WTC11 (cell line): ENCODE measurements around the gene KCNT2. TPM values are rescaled to one million over a fixed set of nuclear protein-coding genes. Genes with fewer than 3 reads are reported as not detected.

ENCODE experiments used
- ATAC-seq: fragments of 200-7000 bp; cut with Tn5 transposase; 2 replicates; pipeline ENCODE4 v1.10.0; 2021; ENCODE audit warnings: mild to moderate bottlenecking, moderate library complexity
- CTCF ChIA-PET: fragments of 300-600 bp; sonication (Branson Sonifier 250); formaldehyde crosslinking; loops from one replicate; lab custom pipeline; 2021; ENCODE audit warnings: antibody characterized with exemption; lab: Charles Lee
- POLR2A ChIA-PET: fragments of 350-600 bp; sonication (Branson Sonifier 250); formaldehyde crosslinking; loops from one replicate; lab custom pipeline; 2021; ENCODE audit warnings: antibody characterized with exemption; lab: Charles Lee
- DNase-seq: peaks from one replicate; pipeline ENCODE4 v3.0.0; 2021; ENCODE audit warnings: low spot score
- H3K27ac Mint-ChIP-seq: 2 replicates; pipeline ENCODE4 v1.8.0; 2021; ENCODE audit warnings: mixed read lengths
- H3K27me3 Mint-ChIP-seq: 2 replicates; pipeline ENCODE4 v1.8.0; 2021; ENCODE audit warnings: low read depth, mild to moderate bottlenecking, moderate library complexity, mixed read lengths
- H3K36me3 Mint-ChIP-seq: 2 replicates; pipeline ENCODE4 v1.8.0; 2021; ENCODE audit warnings: mixed read lengths
- H3K4me1 Mint-ChIP-seq: 2 replicates; pipeline ENCODE4 v1.8.0; 2022; ENCODE audit warnings: mixed read lengths
- H3K4me3 Mint-ChIP-seq: 2 replicates; pipeline ENCODE4 v1.8.0; 2021; ENCODE audit warnings: mild to moderate bottlenecking, moderate library complexity, mixed read lengths
- H3K9me3 Mint-ChIP-seq: 2 replicates; pipeline ENCODE4 v1.8.0; 2021; ENCODE audit warnings: mixed read lengths
- ATF1 ChIP-seq: sonication (generic); formaldehyde crosslinking; IDR thresholded peaks from 2 replicates; pipeline ENCODE4 v1.8.1; 2023; ENCODE audit warnings: mild to moderate bottlenecking, moderate library complexity, missing genetic modification reagents
- ATF3 ChIP-seq: sonication (generic); formaldehyde crosslinking; conservative IDR thresholded peaks from 2 replicates; pipeline ENCODE4 v1.8.1; 2022; ENCODE audit warnings: mild to moderate bottlenecking, missing genetic modification reagents
- CDX4 ChIP-seq: fragments of 250-450 bp; sonication (Bioruptor Pico); IDR thresholded peaks from 2 replicates; pipeline ENCODE4 v1.9.0; 2021; ENCODE audit warnings: moderate library complexity, mild to moderate bottlenecking, inconsistent platforms, borderline replicate concordance
- CTCF ChIP-seq: fragments of 200-600 bp; IDR thresholded peaks from 2 replicates; pipeline ENCODE4 v1.8.0; 2022; ENCODE audit warnings: antibody characterized with exemption
- E2F1 ChIP-seq: sonication (generic); formaldehyde crosslinking; IDR thresholded peaks from 2 replicates; pipeline ENCODE4 v1.8.0; 2022; ENCODE audit warnings: mild to moderate bottlenecking, missing genetic modification reagents
- FOXK1 ChIP-seq: sonication (generic); formaldehyde crosslinking; IDR thresholded peaks from 2 replicates; pipeline ENCODE4 v1.8.0; 2022; ENCODE audit warnings: mild to moderate bottlenecking, moderate library complexity, missing genetic modification reagents
- FOXP4 ChIP-seq: sonication (generic); formaldehyde crosslinking; IDR thresholded peaks from 2 replicates; pipeline ENCODE4 v1.8.0; 2022; ENCODE audit warnings: mild to moderate bottlenecking, missing genetic modification reagents
- IRF2 ChIP-seq: sonication (generic); formaldehyde crosslinking; IDR thresholded peaks from 2 replicates; pipeline ENCODE4 v1.8.0; 2022; ENCODE audit warnings: low read depth, missing genetic modification reagents, borderline replicate concordance
- KAT7 ChIP-seq: sonication (generic); formaldehyde crosslinking; IDR thresholded peaks from 2 replicates; pipeline ENCODE4 v1.8.1; 2023; ENCODE audit warnings: missing genetic modification reagents, mild to moderate bottlenecking, borderline replicate concordance
- MXD4 ChIP-seq: fragments of 250-450 bp; sonication (Bioruptor Pico); IDR thresholded peaks from 2 replicates; pipeline ENCODE4 v1.8.0; 2021; ENCODE audit warnings: mild to moderate bottlenecking, moderate library complexity, borderline replicate concordance
- ZNF121 ChIP-seq: sonication (generic); formaldehyde crosslinking; IDR thresholded peaks from 2 replicates; pipeline ENCODE4 v1.8.0; 2023; ENCODE audit warnings: missing genetic modification reagents
- ZNF138 ChIP-seq: sonication (generic); formaldehyde crosslinking; conservative IDR thresholded peaks from 2 replicates; pipeline ENCODE4 v1.8.1; 2022; ENCODE audit warnings: mild to moderate bottlenecking, moderate library complexity, missing genetic modification reagents
- total RNA-seq: library from RNA; stranded (reverse); gene quantifications from 3 replicates; pipeline ENCODE4 v1.2.3, GENCODE V29; 2021
- TF ChIP-seq, protein P1 (sequence below): sonication (generic); formaldehyde crosslinking; IDR thresholded peaks from 2 replicates; pipeline ENCODE4 v1.8.1; 2023; ENCODE audit warnings: mild to moderate bottlenecking, missing genetic modification reagents, moderate library complexity
- TF ChIP-seq, protein P2 (sequence below): sonication (generic); formaldehyde crosslinking; IDR thresholded peaks from 2 replicates; pipeline ENCODE4 v1.8.1; 2023; ENCODE audit warnings: mild to moderate bottlenecking, missing genetic modification reagents
- TF ChIP-seq, protein P3 (sequence below): sonication (generic); formaldehyde crosslinking; IDR thresholded peaks from 2 replicates; pipeline ENCODE4 v1.8.0; 2023; ENCODE audit warnings: missing genetic modification reagents
- TF ChIP-seq, protein P4 (sequence below): sonication (generic); formaldehyde crosslinking; IDR thresholded peaks from 2 replicates; pipeline ENCODE4 v1.8.0; 2023; ENCODE audit warnings: mild to moderate bottlenecking, missing genetic modification reagents

KCNT2 gene
- total RNA-seq, 1 experiment from 2014 or later = 11.6 TPM

- no peaks in the 10 kb centered on the region for H3K9me3 Mint-ChIP-seq
- no peaks in the 10 kb centered on the region for H3K4me1 Mint-ChIP-seq
- ATAC-seq = no peak
- CTCF ChIA-PET = no interaction called here
- no peak for TF ChIP-seq FOXK1 (CRISPR knock-in tag)
- TF ChIP-seq ATF3 (CRISPR knock-in tag) = no peak
- no peak for TF ChIP-seq KAT7 (CRISPR knock-in tag)
- TF ChIP-seq, protein P1, sequence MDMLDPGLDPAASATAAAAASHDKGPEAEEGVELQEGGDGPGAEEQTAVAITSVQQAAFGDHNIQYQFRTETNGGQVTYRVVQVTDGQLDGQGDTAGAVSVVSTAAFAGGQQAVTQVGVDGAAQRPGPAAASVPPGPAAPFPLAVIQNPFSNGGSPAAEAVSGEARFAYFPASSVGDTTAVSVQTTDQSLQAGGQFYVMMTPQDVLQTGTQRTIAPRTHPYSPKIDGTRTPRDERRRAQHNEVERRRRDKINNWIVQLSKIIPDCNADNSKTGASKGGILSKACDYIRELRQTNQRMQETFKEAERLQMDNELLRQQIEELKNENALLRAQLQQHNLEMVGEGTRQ = no peak
- no peak for TF ChIP-seq ZNF138 (CRISPR knock-in tag)
- TF ChIP-seq IRF2 = no peak
- TF ChIP-seq FOXP4 (CRISPR knock-in tag) = no peak
- no peak for TF ChIP-seq CTCF
- no peak for TF ChIP-seq MXD4
- TF ChIP-seq ATF1 = no peak
- TF ChIP-seq, protein P2, sequence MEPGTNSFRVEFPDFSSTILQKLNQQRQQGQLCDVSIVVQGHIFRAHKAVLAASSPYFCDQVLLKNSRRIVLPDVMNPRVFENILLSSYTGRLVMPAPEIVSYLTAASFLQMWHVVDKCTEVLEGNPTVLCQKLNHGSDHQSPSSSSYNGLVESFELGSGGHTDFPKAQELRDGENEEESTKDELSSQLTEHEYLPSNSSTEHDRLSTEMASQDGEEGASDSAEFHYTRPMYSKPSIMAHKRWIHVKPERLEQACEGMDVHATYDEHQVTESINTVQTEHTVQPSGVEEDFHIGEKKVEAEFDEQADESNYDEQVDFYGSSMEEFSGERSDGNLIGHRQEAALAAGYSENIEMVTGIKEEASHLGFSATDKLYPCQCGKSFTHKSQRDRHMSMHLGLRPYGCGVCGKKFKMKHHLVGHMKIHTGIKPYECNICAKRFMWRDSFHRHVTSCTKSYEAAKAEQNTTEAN (CRISPR knock-in tag) = no peak
- no peak for TF ChIP-seq CDX4 (CRISPR knock-in tag)
- no peak for TF ChIP-seq E2F1 (CRISPR knock-in tag)
- no peak for TF ChIP-seq ZNF121 (CRISPR knock-in tag)
- TF ChIP-seq, protein P3, sequence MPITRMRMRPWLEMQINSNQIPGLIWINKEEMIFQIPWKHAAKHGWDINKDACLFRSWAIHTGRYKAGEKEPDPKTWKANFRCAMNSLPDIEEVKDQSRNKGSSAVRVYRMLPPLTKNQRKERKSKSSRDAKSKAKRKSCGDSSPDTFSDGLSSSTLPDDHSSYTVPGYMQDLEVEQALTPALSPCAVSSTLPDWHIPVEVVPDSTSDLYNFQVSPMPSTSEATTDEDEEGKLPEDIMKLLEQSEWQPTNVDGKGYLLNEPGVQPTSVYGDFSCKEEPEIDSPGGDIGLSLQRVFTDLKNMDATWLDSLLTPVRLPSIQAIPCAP = no peak
- TF ChIP-seq, protein P4, sequence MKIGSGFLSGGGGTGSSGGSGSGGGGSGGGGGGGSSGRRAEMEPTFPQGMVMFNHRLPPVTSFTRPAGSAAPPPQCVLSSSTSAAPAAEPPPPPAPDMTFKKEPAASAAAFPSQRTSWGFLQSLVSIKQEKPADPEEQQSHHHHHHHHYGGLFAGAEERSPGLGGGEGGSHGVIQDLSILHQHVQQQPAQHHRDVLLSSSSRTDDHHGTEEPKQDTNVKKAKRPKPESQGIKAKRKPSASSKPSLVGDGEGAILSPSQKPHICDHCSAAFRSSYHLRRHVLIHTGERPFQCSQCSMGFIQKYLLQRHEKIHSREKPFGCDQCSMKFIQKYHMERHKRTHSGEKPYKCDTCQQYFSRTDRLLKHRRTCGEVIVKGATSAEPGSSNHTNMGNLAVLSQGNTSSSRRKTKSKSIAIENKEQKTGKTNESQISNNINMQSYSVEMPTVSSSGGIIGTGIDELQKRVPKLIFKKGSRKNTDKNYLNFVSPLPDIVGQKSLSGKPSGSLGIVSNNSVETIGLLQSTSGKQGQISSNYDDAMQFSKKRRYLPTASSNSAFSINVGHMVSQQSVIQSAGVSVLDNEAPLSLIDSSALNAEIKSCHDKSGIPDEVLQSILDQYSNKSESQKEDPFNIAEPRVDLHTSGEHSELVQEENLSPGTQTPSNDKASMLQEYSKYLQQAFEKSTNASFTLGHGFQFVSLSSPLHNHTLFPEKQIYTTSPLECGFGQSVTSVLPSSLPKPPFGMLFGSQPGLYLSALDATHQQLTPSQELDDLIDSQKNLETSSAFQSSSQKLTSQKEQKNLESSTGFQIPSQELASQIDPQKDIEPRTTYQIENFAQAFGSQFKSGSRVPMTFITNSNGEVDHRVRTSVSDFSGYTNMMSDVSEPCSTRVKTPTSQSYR (CRISPR knock-in tag) = no peak
- TF ChIP-seq, all 79 proteins: peak for 0
- H3K27me3 Mint-ChIP-seq = no peaks in the 10 kb centered on the region
- H3K4me3 Mint-ChIP-seq = no peak overlapping the region
- no peak for DNase-seq
- POLR2A ChIA-PET = no interaction called here
- peaks cover 20% of the 10 kb centered on the region for H3K36me3 Mint-ChIP-seq
- H3K27ac Mint-ChIP-seq = no peak overlapping the region
Measured at GRCh38 chr1:196277860-196278259, 330.4 kb downstream of the KCNT2 start.
